HG02610 (cell line): ENCODE results near the gene NUSAP1.
"Not testable (repeated sequence)": the region's sequence is repeated elsewhere in the genome, so short reads cannot be mapped to it uniquely, and the experiment has no call there.

Experiments
- ATAC-seq: cut with Tn5 transposase; IDR thresholded peaks from one replicate; pipeline ENCODE4 v1.9.1; 2021; ENCODE audit warnings: mild to moderate bottlenecking, moderate library complexity; ENCODE audit not compliant: unreplicated experiment

NUSAP1 gene, protein sequence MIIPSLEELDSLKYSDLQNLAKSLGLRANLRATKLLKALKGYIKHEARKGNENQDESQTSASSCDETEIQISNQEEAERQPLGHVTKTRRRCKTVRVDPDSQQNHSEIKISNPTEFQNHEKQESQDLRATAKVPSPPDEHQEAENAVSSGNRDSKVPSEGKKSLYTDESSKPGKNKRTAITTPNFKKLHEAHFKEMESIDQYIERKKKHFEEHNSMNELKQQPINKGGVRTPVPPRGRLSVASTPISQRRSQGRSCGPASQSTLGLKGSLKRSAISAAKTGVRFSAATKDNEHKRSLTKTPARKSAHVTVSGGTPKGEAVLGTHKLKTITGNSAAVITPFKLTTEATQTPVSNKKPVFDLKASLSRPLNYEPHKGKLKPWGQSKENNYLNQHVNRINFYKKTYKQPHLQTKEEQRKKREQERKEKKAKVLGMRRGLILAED

DNA sequence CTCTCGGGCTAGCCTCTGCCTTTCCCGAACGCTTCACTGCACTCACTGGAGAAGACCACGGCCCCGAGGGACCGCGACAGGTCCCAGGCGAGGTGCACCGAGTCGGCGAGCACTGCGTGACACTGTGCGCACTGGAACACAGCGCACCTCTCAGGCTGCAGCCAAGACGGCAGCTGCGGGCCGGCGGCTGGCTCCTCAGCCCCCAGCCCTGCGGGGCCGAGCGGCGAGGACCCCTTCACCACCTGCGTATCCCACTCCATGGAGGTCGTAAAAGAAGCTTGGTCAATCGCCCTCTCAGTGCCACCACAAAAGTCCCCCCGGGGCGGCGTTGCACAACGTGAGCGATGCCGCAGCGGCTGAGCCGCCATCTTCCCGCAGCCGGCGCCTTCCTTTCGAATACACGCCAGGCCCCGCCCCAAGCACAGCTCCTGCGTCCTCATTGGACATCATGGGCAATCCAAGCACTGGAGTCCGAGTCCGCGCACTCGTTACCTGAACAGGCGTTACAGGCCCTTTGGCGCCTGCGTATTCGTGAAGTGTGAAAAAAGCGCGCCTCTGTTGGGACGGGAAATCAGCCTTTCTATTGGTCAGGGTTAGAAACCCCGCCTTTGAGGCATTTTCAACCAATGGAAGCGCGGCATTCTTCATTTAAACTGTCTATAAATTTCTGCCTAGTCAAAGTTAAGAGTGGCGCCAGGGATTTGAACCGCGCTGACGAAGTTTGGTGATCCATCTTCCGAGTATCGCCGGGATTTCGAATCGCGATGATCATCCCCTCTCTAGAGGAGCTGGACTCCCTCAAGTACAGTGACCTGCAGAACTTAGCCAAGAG lies at the start of gene NUSAP1, which contains the start of gene OIP5:
NUSAP1 (plus strand) TSS at position 688 of the 832 bp plus-strand sequence; CDS start at position 765, 77 bp downstream.
OIP5 (minus strand) TSS at position 398 of the 832 bp plus-strand sequence; CDS start at position 368, 30 bp downstream.
- peak; percentile 87 for ATAC-seq

DNA sequence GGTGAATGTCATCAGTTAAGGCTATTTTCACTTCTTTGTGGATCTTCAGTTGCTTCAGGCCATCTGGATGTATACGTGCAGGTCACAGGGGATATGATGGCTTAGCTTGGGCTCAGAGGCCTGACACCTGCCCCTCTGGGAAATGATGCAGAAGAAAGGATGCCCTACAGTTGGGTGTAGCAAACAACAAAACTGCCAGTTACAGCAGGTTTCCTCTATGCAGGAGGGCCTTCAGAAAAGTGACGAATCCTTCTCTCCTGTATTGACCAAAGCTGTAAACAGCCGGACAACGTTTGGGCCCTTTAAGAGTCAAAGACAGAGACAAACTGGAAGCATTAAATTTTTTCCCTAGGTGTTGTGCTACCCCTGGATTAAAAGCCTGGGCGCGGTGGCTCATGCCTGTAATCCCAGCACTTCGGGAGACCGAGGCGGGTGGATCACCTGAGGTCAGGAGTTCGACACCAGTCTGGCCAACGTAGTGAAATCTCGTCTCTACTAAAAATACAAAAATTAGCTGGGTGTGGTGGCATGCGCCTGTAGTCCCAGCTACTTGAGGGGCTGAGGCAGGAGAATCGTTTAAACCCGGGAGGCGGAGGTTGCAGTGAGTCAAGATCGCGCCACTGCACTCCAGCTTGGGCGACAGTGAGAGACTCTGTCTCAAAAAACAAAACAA lies 49.6 kb upstream of the NUSAP1 start:
- not testable (repeated sequence) for ATAC-seq

DNA sequence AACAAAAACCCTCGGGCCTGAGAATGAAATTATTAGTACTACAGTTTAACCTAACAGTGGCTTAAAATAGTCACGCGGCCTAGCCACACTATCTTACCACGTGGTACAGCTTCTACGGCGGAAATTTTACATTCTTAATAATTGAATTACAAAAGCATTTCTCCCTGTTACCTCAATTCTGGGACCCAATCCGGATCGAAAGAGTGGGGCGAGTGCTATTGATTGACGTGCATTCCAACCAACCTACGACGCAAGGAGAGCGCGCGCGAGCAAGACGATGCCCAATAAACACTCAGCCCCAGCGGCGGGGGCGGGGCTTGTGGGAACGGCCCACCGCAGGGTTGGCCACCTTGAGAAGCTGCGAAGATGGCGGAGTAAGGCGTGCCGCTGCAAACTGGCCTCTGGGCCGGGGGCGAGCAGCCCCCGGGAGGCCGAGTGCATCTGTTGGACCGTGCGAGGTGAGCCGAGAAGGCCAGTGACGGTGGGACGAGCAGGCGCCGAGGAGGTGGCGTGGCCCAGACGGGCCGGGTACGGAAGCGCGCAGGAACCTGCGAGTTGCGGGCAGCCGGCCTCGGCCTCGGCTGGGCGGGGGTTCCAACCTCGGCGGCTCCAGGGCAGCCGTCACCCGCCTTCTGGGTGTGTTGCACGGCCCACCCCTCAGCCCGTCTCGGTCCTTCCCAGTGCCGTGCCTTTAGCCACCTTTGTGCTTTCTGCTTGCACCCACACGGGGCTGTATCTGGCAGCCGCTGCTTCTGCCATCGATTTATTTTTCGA lies 48.8 kb upstream of the NUSAP1 start:
- peak; percentile 97 for ATAC-seq

DNA sequence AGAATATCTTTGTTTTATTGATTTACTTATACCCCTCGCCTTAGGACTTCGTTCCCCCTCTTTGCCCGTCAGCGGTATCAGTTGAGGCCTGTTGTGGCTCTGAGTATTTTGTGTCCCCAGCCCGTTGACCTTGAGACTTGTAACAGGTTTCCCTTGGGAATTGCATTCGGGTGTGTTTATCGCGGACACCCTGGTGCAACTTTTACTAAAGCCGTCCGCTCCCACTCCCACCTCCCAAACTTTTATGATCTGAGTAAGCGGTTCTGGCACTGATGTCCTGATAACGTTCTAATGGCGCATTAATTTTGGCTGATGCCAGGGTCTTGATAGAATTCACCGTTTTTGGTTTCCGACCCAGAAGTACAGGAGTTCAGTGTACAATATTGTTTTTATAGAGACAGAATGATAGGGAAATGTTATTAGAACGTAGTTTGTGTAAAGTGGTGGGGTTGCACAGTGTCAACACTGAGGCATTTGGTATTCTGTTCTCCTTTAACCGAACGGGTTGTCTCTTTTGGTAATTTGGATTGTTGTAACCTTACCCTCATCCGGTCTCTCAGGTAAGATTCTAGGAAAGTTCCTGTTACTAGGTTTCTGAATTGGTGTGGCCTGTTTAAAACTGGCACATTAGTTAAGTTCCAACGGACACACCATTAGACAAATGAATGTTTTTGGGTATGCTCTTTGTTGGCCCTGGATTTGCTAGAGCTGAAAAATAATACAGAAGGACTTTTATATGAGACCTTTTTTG lies 48.1 kb upstream of the NUSAP1 start:
- ATAC-seq, result no peak

DNA sequence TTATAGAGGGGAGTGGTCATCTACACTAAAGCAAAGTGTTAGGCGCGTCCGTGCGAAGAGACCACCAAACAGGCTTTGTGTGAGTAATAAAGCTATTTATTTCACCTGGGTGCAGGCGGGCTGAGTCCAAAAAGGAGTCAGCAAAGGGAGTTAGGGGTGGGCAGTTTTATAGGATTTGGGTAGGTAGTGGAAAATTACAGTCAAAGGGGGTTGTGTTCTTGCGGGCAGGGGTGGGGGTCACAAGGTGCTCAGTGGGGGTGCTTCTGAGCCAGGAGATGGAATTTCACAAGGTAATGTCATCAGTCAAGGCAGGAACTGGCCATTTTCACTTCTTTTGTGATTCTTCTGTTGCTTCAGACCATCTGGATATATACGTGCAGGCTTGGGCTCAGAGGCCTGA lies 47.4 kb upstream of the NUSAP1 start:
- ATAC-seq, result no peak

DNA sequence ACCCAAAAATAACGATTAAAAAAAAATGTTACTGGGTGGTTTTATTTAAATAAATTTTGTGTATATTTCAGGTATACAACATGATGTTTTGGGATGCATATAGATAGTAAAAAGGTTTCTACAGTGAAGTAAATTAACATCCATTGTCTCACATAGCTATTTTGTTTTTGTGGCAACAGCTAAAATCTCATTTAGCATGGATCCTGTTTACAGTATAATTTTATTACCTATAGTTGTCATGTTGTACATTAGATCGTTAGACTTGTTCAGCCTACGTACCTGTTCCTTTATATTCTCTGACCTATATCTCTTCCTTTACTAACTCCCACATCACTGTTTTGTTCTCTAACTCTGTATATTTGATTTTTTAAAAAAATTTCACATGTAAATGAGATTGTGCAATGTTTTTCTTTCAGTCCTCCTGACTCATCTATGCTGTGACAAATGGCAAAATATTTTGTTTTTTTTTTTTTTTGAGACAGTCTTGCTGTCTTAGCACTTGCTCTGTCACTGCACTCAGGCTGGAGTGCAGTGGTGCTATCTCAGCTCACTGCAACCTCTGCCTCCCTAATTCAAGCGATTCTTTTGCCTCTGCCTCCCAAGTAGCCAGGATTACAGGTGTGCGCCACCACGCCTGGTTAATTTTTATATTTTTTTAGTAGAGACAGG lies 45.9 kb upstream of the NUSAP1 start:
- no peak for ATAC-seq

DNA sequence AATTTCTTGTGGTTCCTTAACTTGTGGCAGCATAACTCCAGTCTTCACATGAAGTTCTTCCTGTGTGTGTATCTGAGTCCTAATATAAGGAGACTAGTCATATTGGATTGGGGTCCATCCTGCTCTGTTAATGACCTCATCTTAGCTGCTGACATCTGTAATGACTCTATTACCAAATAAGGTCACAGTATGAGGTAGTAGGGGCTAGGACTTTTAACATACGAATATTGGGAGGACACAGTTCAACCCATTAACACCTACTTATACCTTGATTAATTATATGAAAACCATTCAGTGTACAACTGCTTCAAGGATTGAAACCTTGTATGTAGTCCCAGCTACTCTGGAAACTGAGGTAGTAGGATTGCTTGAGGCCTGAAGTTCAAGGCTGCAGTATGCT lies 44.2 kb upstream of the NUSAP1 start:
- ATAC-seq, result no peak

DNA sequence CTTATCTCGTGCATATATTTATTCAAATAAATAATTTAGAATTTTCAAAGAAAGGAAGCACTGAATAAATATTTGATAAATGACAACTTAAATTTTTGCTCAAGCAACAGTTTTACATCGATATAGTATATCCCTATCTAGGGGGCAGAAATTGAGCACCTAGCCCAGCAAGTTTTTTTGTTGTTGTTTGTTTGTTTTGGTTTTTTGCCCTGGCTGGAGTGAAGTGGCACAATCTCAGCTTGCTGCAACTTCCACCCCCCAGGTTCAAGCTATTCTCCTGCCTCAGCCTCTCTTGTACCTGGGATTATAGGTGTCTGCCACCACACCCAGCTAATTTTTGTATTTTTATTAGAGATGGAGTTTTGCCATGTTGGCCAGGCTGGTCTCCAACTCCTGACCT lies 42.7 kb upstream of the NUSAP1 start:
- ATAC-seq, result no peak

DNA sequence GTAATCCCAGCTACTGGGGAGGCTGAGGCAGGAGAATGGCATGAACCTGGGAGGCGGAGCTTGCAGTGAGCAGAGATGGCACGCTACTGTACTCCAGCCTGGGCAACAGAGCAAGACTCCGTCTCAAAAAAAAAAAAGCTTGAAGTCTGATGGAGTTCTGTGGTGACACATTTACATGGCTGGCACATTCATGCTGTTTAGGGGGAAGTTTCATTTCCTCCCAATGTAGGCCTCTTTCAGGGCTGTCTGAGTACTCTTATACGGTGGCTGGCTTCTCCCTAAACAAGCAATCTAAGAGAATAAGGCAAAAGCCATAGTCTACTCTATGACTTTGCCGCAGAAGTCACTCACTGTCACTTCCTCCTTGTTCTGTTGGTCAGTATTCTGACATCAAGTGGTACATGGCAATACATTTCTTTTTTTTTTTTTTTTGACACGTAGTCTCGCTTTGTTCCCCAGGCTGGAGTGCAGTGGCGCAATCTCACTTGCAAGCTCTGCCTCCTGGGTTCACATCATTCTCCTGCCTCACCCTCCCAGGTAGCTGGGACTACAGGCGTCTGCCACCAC lies 41.5 kb upstream of the NUSAP1 start:
- peak; percentile 78 for ATAC-seq

DNA sequence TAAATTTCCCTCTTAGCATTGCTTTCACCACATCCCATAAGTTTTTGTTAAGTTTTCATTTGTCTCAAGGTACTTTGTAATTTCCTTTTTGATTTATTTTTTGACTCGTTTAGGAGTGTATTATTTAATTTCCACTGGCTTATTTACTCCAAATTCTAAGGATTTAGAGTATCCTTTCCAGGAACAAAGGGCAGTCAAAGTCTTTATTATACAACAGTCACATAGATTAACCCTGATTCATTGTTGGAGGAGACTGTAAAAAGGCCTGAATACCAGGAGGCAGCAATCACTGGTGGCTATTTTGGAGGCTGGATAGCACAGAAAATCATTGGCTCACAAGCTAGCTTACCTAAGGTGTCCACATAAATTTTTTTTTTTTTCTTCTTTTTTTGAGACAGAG lies 40.2 kb upstream of the NUSAP1 start:
- no peak for ATAC-seq

DNA sequence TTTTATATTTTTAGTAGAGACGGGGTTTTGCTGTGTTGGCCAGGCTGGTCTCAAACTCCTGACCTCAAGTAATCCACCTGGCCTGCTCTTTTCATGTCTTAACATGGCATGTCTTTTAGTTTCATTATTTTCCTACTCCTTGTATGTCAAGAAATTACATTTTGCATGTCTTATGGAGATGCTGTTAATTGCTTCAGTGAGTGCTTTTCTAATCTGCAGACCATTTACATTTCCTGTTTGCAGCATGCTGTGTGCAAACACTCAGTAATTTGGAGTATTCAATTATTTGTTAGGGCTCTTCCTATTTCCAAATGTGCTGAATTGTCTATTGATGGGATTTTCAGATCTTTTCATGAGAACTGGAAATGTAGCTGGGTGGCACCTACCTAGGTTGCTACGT lies 31.5 kb upstream of the NUSAP1 start:
- not testable (repeated sequence) for ATAC-seq

DNA sequence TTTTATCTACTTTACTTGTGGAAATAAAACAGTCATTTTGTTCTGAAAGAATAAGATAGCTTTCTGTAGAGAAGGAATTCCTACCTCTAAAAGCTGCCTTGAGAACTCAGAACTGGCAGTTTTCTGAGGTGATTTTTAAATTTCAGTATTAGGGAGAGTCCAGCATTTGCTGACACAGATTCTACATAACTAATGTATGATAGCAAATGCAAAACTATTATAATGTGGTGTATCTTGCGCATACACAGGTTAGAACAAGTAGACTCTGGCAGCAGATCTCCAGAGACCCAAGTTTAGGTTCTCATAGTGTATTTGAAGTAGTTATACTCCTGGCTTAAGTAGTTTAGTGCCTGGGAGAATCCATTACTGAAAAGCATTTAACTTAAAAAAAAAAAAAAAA lies 31.1 kb upstream of the NUSAP1 start:
- no peak for ATAC-seq

DNA sequence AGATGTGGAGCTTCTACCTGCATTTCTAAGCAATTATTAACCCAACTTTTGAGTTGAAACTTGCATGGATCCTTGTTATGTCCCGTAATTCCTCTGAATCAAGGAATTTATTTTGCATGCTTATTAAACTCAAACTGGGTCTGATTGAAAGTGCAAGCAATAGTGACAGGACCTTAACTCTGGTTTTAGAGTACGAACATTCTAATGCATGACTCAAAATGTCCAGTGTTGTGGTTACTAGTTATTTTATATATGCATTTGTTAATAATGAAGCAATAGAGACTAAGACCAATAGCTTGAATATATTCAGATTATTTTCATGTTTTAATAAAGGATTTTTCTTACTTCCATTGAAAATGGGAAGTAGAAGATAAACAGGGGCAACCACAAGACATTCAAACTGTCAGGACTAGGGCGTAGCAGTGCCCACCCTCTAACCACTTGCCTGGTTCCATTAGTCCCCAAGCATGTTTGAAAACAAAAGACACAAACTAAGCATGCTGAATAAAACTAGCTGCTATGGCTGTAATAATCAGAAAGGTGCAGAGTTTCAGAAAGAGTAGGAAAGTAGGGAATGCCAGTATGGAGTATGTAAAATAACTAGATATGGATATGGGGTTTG lies 28.4 kb upstream of the NUSAP1 start:
- ATAC-seq, result no peak

DNA sequence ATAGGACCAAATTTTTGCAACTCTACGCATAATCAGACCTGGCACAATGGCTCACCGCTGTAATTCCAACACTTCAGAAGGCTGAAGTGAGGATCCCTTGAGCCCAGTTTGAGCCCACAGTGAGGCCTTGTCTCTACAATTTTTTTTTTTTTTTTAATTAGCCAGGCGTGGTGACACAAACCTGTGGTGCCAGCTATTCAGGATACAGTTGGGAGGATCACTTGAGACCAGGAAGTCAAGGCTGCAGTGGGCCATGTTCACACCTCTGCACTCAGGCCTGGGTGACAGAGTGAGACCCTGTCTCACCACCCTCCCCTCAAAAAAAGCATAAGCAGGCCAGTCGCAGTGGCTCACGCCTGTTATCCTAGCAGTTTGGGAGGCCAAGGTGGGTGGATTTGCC lies 25.0 kb upstream of the NUSAP1 start:
- ATAC-seq, result no peak

DNA sequence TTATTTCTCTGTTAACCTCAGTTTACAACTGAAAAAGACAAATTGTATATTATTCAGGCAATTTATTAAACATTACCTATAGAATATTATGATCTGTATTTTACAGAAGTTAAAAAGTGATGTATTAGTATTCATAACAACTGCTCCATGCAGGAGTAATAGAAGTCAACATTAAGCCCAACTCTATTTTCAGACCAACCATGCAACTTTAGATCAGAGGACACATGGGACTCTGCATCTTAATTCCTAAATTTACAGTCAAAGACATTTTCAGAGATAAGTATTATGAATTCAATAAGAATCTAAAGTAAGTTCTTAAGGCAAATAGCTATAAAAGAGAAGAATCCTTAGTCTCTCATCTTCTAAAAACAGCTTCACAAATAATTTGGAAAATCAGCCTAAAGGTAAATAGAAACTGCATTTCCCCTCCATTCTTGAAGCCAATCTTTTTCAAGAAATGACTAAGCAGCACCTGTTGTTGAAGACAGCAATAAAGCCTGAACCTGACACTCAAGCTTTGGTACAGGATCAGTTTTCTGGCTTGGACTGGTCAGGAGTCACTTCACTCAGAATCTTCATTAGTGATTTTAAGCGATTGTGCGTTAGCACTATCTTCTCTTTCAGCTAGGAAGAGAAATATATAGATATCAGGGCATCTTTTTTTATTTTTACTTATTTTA lies 23.3 kb upstream of the NUSAP1 start:
- ATAC-seq, result no peak

DNA sequence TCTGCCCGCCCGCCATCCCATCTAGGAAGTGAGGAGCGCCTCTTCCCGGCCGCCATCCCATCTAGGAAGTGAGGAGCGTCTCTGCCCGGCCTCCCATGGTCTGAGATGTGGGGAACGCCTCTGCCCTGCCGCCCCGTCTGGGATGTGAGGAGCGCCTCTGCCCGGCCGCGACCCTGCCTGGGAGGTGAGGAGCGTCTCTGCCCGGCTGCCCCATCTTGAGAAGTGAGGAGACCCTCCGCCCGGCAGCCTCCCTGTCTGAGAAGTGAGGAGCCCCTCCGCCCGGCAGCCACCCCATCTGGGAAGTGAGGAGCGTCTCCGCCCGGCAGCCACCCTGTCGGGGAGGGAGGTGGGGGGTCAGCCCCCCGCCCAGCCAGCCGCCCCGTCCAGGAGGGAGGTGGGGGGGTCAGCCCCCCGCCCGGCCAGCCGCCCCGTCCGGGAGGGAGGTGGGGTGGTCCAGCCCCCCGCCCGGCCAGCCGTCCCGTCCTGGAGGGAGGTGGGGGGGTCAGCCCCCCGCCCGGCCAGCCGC lies 11.8 kb upstream of the NUSAP1 start:
- ATAC-seq, result not testable (repeated sequence)

DNA sequence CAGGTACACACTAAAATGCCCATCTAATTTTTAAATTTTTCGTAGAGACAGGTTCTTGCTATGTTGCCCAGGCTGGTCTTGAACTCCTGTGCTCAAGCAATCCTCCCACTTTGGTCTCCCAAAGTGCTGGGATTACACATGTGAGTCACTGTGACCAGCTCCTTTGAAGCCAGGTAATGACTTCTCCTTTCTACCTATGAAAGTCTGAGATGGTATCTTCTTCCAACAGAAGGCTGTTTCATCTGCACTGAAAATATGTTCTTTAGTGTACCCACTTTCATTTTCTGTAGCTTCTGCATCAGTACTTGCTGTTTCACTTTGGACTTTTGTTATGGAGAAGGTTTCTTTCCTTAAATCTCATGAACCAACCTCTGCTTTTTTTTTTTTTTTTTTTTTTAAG lies 9.1 kb upstream of the NUSAP1 start:
- ATAC-seq, result no peak

DNA sequence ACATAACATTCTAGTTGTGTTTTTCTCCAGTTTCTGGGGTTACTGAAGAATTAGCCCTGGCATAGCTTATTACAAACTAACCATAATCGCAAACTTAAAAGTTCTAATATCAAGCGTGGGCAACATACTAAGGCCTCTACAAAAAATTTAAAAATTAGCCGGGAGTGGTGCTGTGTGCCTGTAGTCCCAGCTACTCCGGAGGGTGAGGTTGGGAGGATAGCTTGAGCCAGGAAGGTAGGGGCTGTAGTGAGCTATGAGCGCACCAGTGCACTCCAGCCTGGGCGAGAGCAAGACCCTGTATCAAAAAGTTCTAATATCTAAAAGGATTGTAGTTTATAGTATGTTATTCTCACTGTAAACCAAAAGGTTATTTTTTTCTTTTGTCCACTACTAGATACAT lies 1.4 kb upstream of the NUSAP1 start:
- ATAC-seq, result no peak
